Hepatocyte (in vitro differentiated cells): ENCODE data around the gene CALCOCO2. TPM values are rescaled to one million over a fixed set of nuclear protein-coding genes. Genes with fewer than 3 reads are reported as not detected.
A peak's percentile ranks its signal among the peaks of the same experiment; 100 is the strongest.

ENCODE experiments used
- DNase-seq: peaks from one replicate; pipeline ENCODE4 v3.0.0-alpha.2; 2016; ENCODE audit warnings: low spot score
- H2AFZ ChIP-seq: fragments of 200-600 bp; sonication (generic); 2 replicates; pipeline ENCODE4 v1.6.0; 2016; ENCODE audit warnings: antibody characterized with exemption, mild to moderate bottlenecking
- H3K27ac ChIP-seq: fragments of 200-600 bp; sonication (generic); 2 replicates; pipeline ENCODE4 v1.5.1; 2016; ENCODE audit warnings: mild to moderate bottlenecking
- H3K27me3 ChIP-seq: fragments of 200-600 bp; sonication (generic); 2 replicates; pipeline ENCODE4 v1.6.1; 2016
- H3K36me3 ChIP-seq: fragments of 200-600 bp; sonication (generic); replicated peaks from 2 replicates; pipeline ENCODE4 v1.5.1; 2016; ENCODE audit warnings: low read depth; ENCODE audit not compliant: insufficient read depth
- H3K4me1 ChIP-seq: fragments of 200-600 bp; sonication (generic); 2 replicates; pipeline ENCODE4 v1.5.1; 2016; ENCODE audit warnings: mild to moderate bottlenecking, moderate library complexity; ENCODE audit not compliant: insufficient read depth
- H3K4me2 ChIP-seq: fragments of 200-600 bp; sonication (generic); 2 replicates; pipeline ENCODE4 v1.6.0; 2016
- H3K4me3 ChIP-seq: fragments of 200-600 bp; sonication (generic); 2 replicates; pipeline ENCODE4 v1.5.1; 2016; ENCODE audit warnings: mild to moderate bottlenecking
- H3K79me2 ChIP-seq: fragments of 200-600 bp; sonication (generic); 2 replicates; pipeline ENCODE4 v1.6.0; 2017; ENCODE audit warnings: mild to moderate bottlenecking
- H3K9me2 ChIP-seq: fragments of 200-600 bp; sonication (generic); replicated peaks from 2 replicates; pipeline ENCODE4 v1.6.0; 2017; ENCODE audit warnings: mild to moderate bottlenecking; ENCODE audit not compliant: insufficient read depth
- H3K9me3 ChIP-seq: fragments of 200-600 bp; sonication (generic); 2 replicates; pipeline ENCODE4 v1.5.1; 2016; ENCODE audit warnings: low read depth, mild to moderate bottlenecking
- H4K20me1 ChIP-seq: fragments of 200-600 bp; sonication (generic); 2 replicates; pipeline ENCODE4 v1.6.0; 2016; ENCODE audit warnings: mild to moderate bottlenecking; ENCODE audit not compliant: insufficient read depth, poor library complexity, severe bottlenecking
- EZH2 ChIP-seq: fragments of 200-600 bp; sonication (generic); IDR thresholded peaks from 2 replicates; pipeline ENCODE4 v1.6.1; 2016; ENCODE audit warnings: antibody characterized with exemption, mild to moderate bottlenecking, borderline replicate concordance
- EZH2phosphoT487 ChIP-seq: fragments of 200-600 bp; sonication (generic); IDR thresholded peaks from one replicate; pipeline ENCODE4 v1.6.1; 2018; ENCODE audit warnings: antibody characterized with exemption, mild to moderate bottlenecking, low read depth, moderate library complexity; ENCODE audit not compliant: unreplicated experiment, severe bottlenecking
- WGBS: methylation state at CpG from one replicate; pipeline ENCODE4 v1.1.6; 2016; ENCODE audit warnings: low lambda C conversion rate; ENCODE audit errors: missing lambda C conversion rate; 5-methylcytosine and 5-hydroxymethylcytosine counted together
- polyA plus RNA-seq: library from polyadenylated mRNA; unstranded; fragments of >200 nt; fragmentation: Nextera tagmentation; extraction: Ambion mirVana; gene quantifications from 2 replicates; pipeline ENCODE4 v1.2.1, GENCODE V29; 2016
- total RNA-seq: library from RNA; depleted of rRNA; stranded (reverse); fragments of >200 nt; gene quantifications from 2 replicates; pipeline ENCODE4 v1.2.3, GENCODE V29; 2014
- TF ChIP-seq, protein P1 (sequence below): fragments of 200-600 bp; sonication (generic); IDR thresholded peaks from 2 replicates; pipeline ENCODE4 v1.5.1; 2016; ENCODE audit warnings: antibody characterized with exemption, mild to moderate bottlenecking; ENCODE audit not compliant: poor library complexity

Gene CALCOCO2
- total and polyA plus RNA-seq, 2 experiments from 2014 or later = 76.3 to 79.2 TPM

- Histone ChIP-seq H3K9me2 (no peaks in the 10 kb centered on the region), H3K36me3 (no peaks in the 10 kb centered on the region), H3K79me2 (no peaks in the 10 kb centered on the region), H3K27me3 (no peaks in the 10 kb centered on the region), H3K27ac (no peak overlapping the region), H4K20me1 (no peaks in the 10 kb centered on the region), H3K4me1 (no peaks in the 10 kb centered on the region), H2AFZ (no peak overlapping the region), H3K4me2 (no peak overlapping the region), H3K4me3 (no peak overlapping the region), H3K9me3 (no peaks in the 10 kb centered on the region)
- WGBS = 98% methylated on average over 3 of the region's 3 CpGs
- DNase-seq = no peak
- no peak for TF ChIP-seq EZH2phosphoT487
- TF ChIP-seq EZH2 = no peak
- TF ChIP-seq, protein P1, sequence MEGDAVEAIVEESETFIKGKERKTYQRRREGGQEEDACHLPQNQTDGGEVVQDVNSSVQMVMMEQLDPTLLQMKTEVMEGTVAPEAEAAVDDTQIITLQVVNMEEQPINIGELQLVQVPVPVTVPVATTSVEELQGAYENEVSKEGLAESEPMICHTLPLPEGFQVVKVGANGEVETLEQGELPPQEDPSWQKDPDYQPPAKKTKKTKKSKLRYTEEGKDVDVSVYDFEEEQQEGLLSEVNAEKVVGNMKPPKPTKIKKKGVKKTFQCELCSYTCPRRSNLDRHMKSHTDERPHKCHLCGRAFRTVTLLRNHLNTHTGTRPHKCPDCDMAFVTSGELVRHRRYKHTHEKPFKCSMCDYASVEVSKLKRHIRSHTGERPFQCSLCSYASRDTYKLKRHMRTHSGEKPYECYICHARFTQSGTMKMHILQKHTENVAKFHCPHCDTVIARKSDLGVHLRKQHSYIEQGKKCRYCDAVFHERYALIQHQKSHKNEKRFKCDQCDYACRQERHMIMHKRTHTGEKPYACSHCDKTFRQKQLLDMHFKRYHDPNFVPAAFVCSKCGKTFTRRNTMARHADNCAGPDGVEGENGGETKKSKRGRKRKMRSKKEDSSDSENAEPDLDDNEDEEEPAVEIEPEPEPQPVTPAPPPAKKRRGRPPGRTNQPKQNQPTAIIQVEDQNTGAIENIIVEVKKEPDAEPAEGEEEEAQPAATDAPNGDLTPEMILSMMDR = no peak
These were observed 29.2 kb downstream of the CALCOCO2 start for GRCh38 chr17:48860034-48860433.

GRCh38 chr17:48860456-48860855 lies 29.6 kb downstream of the CALCOCO2 start:
- Histone ChIP-seq H3K27ac (no peak overlapping the region), H3K27me3 (no peaks in the 10 kb centered on the region), H3K9me2 (no peaks in the 10 kb centered on the region), H3K4me2 (no peak overlapping the region), H3K9me3 (no peaks in the 10 kb centered on the region), H3K4me1 (no peaks in the 10 kb centered on the region), H3K4me3 (no peak overlapping the region), H2AFZ (no peak overlapping the region), H3K79me2 (no peaks in the 10 kb centered on the region), H4K20me1 (no peaks in the 10 kb centered on the region), H3K36me3 (no peaks in the 10 kb centered on the region)
- no peak for TF ChIP-seq EZH2
- DNase-seq = no peak
- WGBS = 94% methylated on average over 4 of the region's 4 CpGs

DNA sequence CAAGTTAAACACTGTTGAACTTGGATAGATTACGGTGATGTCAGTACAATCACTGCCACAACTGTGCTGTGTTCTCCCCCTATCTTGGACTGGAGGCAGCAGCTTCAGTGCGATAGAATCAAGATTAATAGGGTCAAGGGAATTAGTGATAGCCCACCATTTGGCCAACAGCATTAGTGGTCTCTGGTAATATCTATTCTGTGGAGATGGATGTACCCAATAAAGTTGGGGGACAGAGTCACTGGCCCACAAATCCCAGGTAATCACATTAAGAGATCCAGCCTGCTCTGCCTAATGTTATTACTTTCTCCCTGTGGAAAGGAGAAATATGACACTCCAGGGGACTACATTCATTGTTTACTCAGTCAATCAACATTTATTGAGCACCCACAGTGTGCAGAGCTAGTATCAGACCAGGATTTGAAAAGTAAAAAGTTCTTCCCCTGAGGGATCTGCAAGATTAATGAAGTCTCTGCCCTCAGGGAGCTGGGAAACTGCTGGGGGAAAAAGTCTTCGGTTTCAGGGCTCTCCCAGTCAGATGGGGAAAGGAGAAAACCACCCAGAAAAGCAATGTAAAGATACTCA lies 38.2 kb downstream of the CALCOCO2 start:
- no peak for TF ChIP-seq EZH2phosphoT487
- TF ChIP-seq, protein P1 = no peak
- TF ChIP-seq EZH2 = no peak

DNA sequence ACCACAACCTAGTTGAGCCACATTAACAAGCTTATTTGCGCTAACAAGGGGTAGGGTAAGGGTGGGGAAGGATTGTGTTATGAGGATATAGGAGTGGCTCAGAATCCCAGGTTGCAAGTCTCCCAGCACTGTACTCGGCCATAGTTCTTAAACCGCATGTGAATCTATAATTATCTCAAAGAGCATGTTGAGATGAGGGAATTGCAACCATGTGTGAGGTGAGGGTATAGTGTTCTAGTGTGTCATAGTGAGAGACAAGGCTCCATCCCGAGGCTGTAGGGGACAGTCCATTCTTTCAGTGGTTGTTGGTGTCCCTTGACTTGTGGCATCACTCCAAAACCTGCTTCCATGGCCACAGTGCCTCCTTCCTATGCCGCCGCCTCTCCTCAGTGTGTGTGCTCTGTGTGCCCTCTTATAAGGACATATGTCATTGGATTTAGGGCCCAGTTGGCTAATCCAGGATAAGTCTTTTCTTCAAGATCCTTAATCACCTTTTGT lies 39.0 kb downstream of the CALCOCO2 start:
- Histone ChIP-seq H3K27ac (peak overlapping the region; percentile 97), H3K79me2 (no peaks in the 10 kb centered on the region), H3K36me3 (no peaks in the 10 kb centered on the region), H3K9me3 (no peaks in the 10 kb centered on the region), H4K20me1 (no peaks in the 10 kb centered on the region), H3K27me3 (no peaks in the 10 kb centered on the region), H3K4me3 (no peak overlapping the region), H3K4me1 (peaks cover 54% of the 10 kb centered on the region), H2AFZ (no peak overlapping the region), H3K9me2 (no peaks in the 10 kb centered on the region), H3K4me2 (no peak overlapping the region)
- TF ChIP-seq EZH2 (no peak), EZH2phosphoT487 (no peak)
- TF ChIP-seq, protein P1 = no peak
- no peak for DNase-seq
- WGBS = 79% methylated on average over 6 of the region's 6 CpGs

More for the DNA sequence above, 38.2 kb downstream of the CALCOCO2 start:
- Histone ChIP-seq H4K20me1 (no peaks in the 10 kb centered on the region), H3K4me3 (no peak overlapping the region), H2AFZ (no peak overlapping the region), H3K79me2 (no peaks in the 10 kb centered on the region), H3K4me2 (no peak overlapping the region), H3K27ac (no peak overlapping the region), H3K9me2 (no peaks in the 10 kb centered on the region), H3K9me3 (no peaks in the 10 kb centered on the region), H3K36me3 (no peaks in the 10 kb centered on the region), H3K4me1 (peaks cover 51% of the 10 kb centered on the region), H3K27me3 (no peaks in the 10 kb centered on the region)
- whole genome bisulfite sequencing = 60% methylated on average over 3 of the region's 3 CpGs
- no peak for DNase-seq
